B cell (primary cell): ENCODE data around the gene RAB11FIP3. TPM values are rescaled to one million over a fixed set of nuclear protein-coding genes. Genes with fewer than 3 reads are reported as not detected.

Experiments
- ATAC-seq: fragments of 200-7000 bp; cut with Tn5 transposase; one replicate; pipeline ENCODE4 v1.10.0; 2021; ENCODE audit warnings: low read depth, mild to moderate bottlenecking, moderate number of reproducible peaks, moderate library complexity
- CTCF ChIA-PET: fragments of 350-600 bp; sonication (Branson Sonifier 250); formaldehyde crosslinking; loops from one replicate; lab custom pipeline; 2021; ENCODE audit warnings: antibody characterized with exemption, inconsistent platforms; lab: Charles Lee
- POLR2A ChIA-PET: fragments of 350-600 bp; sonication (Branson Sonifier 250); formaldehyde crosslinking; loops from one replicate; lab custom pipeline; 2021; ENCODE audit warnings: antibody characterized with exemption; lab: Charles Lee
- DNase-seq: peaks from one replicate; pipeline ENCODE4 v3.0.0; 2013
- H2AFZ ChIP-seq: 2 replicates; pipeline ENCODE4 v1.6.1; 2012; ENCODE audit warnings: mild to moderate bottlenecking, low read depth, low read length; ENCODE audit not compliant: insufficient read depth, poor library complexity, severe bottlenecking
- H3K27ac ChIP-seq, 2 donors: 1 replicate in 1 of 2; 2 replicates in 1 of 2; pipeline ENCODE4 v1.5.1; 2012 to 2013; ENCODE audit warnings: low read length in 2 of 2, mild to moderate bottlenecking in 2 of 2, moderate library complexity in 1 of 2
- H3K27me3 ChIP-seq, 4 experiments: fragments of 200-600 bp in 1 of 4; sonication (generic) in 1 of 4; replicated peaks in 1 of 4; 1 replicate in 2 of 4; 2 replicates in 2 of 4; pipeline versions ENCODE4 v1.6.1 to v1.7.0; 2013 to 2016; ENCODE audit warnings: low read length in 3 of 4, mild to moderate bottlenecking in 2 of 4, mixed read lengths in 1 of 4, moderate library complexity in 1 of 4; ENCODE audit not compliant: insufficient read depth in 4 of 4, control insufficient read depth in 3 of 4; ENCODE audit errors: control extremely low read depth in 1 of 4
- H3K36me3 ChIP-seq, 2 experiments: replicated peaks in 1 of 2; 1 replicate in 1 of 2; 2 replicates in 1 of 2; pipeline versions ENCODE4 v1.6.1 to v1.7.1; 2013; ENCODE audit warnings: low read length in 1 of 2; ENCODE audit not compliant: insufficient read depth in 2 of 2, control insufficient read depth in 1 of 2; ENCODE audit errors: control extremely low read depth in 1 of 2, extremely low read depth in 1 of 2
- H3K4me1 ChIP-seq, 2 donors: fragments of 200-600 bp in 1 of 2; sonication (generic) in 1 of 2; 1 replicate in 1 of 2; 2 replicates in 1 of 2; pipeline versions ENCODE4 v1.5.1 to v1.6.1; 2013 to 2017; ENCODE audit warnings: low read length in 2 of 2; ENCODE audit not compliant: control insufficient read depth in 2 of 2, insufficient read depth in 2 of 2
- H3K4me2 ChIP-seq: replicated peaks from 2 replicates; pipeline ENCODE3; 2012; ENCODE audit warnings: mild to moderate bottlenecking, low read depth, low read length; ENCODE audit not compliant: poor library complexity, severe bottlenecking
- H3K4me3 ChIP-seq, 5 experiments: fragments of 200-600 bp in 1 of 5; sonication (generic) in 1 of 5; 1 replicate in 3 of 5; 2 replicates in 2 of 5; pipeline versions ENCODE4 v1.5.1 to v1.7.0; 2011 to 2016; ENCODE audit warnings: low read length in 4 of 5, mild to moderate bottlenecking in 4 of 5, low read depth in 2 of 5, control low read depth in 1 of 5, moderate library complexity in 1 of 5; ENCODE audit not compliant: insufficient read depth in 1 of 5; ENCODE audit errors: control extremely low read depth in 1 of 5, extremely low read depth in 1 of 5
- H3K79me2 ChIP-seq: fragments of 200-600 bp; sonication (generic); one replicate; pipeline ENCODE4 v1.6.0; 2016; ENCODE audit warnings: low read length; ENCODE audit not compliant: control insufficient read depth, insufficient read depth
- H3K9ac ChIP-seq: fragments of 200-600 bp; sonication (generic); 2 replicates; pipeline ENCODE4 v1.6.1; 2017; ENCODE audit warnings: mild to moderate bottlenecking, low read length, moderate library complexity
- H3K9me3 ChIP-seq, 3 donors: one replicate each; pipeline versions ENCODE4 v1.6.1 to v1.7.1; 2013; ENCODE audit warnings: low read length in 2 of 3; ENCODE audit not compliant: control insufficient read depth in 2 of 3, insufficient read depth in 1 of 3; ENCODE audit errors: control extremely low read depth in 1 of 3
- H4K20me1 ChIP-seq: 2 replicates; pipeline ENCODE4 v1.6.0; 2012; ENCODE audit warnings: mild to moderate bottlenecking, low read length; ENCODE audit not compliant: insufficient read depth, control insufficient read depth, poor library complexity, severe bottlenecking
- H3K27ac Mint-ChIP-seq: one replicate; pipeline ENCODE4 v1.8.0; 2021; ENCODE audit warnings: mixed read lengths
- H3K27me3 Mint-ChIP-seq: one replicate; pipeline ENCODE4 v1.8.0; 2021; ENCODE audit warnings: mixed read lengths
- H3K4me1 Mint-ChIP-seq: one replicate; pipeline ENCODE4 v1.8.0; 2021; ENCODE audit warnings: mixed read lengths
- H3K4me3 Mint-ChIP-seq: one replicate; pipeline ENCODE4 v1.8.0; 2021; ENCODE audit warnings: mixed read lengths
- H3K9me3 Mint-ChIP-seq: one replicate; pipeline ENCODE4 v1.8.0; 2022; ENCODE audit warnings: mixed read lengths; ENCODE audit not compliant: insufficient read depth
- EZH2 ChIP-seq: IDR thresholded peaks from 2 replicates; pipeline ENCODE4 v1.6.1; 2012; ENCODE audit warnings: borderline replicate concordance, low read depth, mild to moderate bottlenecking, moderate library complexity, low read length; ENCODE audit not compliant: insufficient read depth, poor library complexity, severe bottlenecking
- WGBS: methylation state at CpG from one replicate; pipeline ENCODE4 v1.1.5; 2013; ENCODE audit warnings: missing lambda C conversion rate; ENCODE audit not compliant: insufficient coverage; 5-methylcytosine and 5-hydroxymethylcytosine counted together
- intact Hi-C: fragments of 100-400 bp; cut with micrococcal nuclease; formaldehyde crosslinking; loops from one replicate; pipeline ENCODE4 v1.10.0; 2022
- polyA plus RNA-seq: library from polyadenylated mRNA; depleted of rRNA; stranded (reverse); fragments of >200 nt; gene quantifications from 2 replicates; pipeline ENCODE4 v1.2.3, GENCODE V29; 2012
- total RNA-seq, 2 donors: library from RNA; stranded (reverse); fragments of 120-200 nt in 1 of 2; gene quantifications; 1 replicate in 1 of 2; 2 replicates in 1 of 2; pipeline versions ENCODE4 v1.2.3 to v1.2.4, GENCODE V29; 2013 to 2022
- TF ChIP-seq, protein P1 (sequence below): fragments of 200-600 bp; IDR thresholded peaks from one replicate; pipeline ENCODE4 v1.8.0; 2022; ENCODE audit warnings: antibody characterized with exemption, mild to moderate bottlenecking

The RAB11FIP3 gene
- total and polyA plus RNA-seq, 2 donors (not counting 1 experiment from before 2014, with no cell fraction given) = 24.3 to 57.2 TPM

DNA sequence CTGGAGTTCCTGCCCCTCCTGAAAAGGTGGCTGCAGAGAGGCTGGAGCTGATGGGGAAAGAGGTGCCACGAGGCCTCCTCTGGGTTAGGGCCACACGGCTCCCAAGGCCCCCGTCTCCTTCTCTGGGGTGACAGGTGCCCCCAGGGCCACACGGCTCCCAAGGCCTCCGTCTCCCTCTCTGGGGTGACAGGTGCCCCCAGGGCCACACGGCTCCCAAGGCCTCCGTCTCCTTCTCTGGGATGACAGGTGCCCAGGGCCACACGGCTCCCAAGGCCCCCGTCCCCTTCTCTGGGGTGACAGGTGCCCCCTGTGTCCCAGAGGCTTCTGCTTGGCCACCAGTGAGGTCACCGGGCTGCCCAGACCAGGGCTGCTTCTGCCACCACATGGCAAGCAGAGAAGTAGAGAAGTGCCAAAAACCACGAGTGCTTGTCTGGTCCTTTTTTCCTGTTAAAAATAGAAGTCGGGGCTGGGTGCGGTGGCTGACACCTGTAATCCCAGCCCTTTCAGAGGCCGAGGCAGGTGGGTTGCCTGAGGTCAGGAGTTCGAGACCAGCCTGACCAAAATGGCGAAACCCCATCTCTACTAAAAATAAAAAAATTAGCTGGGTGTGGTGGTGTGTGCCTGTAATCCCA lies 106.2 kb downstream of the RAB11FIP3 start:
- no peak overlapping the region for H3K27ac Mint-ChIP-seq
- no peak overlapping the region for H3K9ac ChIP-seq

More for the DNA sequence above, 106.2 kb downstream of the RAB11FIP3 start:
- Histone ChIP-seq H3K79me2 (peaks cover 82% of the 10 kb centered on the region), H3K27ac (no peak overlapping the region), H3K36me3 (no peaks in the 10 kb centered on the region), H3K4me2 (no peak overlapping the region), H3K9me3 (no peaks in the 10 kb centered on the region), H3K4me3 (no peak overlapping the region), H2AFZ (no peak overlapping the region), H3K4me1 (peaks cover 14 to 25% of the 10 kb centered on the region in 2 donors), H3K27me3 (no peaks in the 10 kb centered on the region), H4K20me1 (peaks cover 73% of the 10 kb centered on the region)
- no peak for ATAC-seq
- ChIA-PET POLR2A (no interaction called here), CTCF (no interaction called here)
- intact Hi-C loops = no loop called here
- Mint-ChIP-seq H3K9me3 (no peaks in the 10 kb centered on the region), H3K27me3 (no peaks in the 10 kb centered on the region), H3K4me1 (peaks cover 19% of the 10 kb centered on the region), H3K4me3 (no peak overlapping the region)
- WGBS = 93% methylated on average over 9 of the region's 16 CpGs
- TF ChIP-seq, protein P1, sequence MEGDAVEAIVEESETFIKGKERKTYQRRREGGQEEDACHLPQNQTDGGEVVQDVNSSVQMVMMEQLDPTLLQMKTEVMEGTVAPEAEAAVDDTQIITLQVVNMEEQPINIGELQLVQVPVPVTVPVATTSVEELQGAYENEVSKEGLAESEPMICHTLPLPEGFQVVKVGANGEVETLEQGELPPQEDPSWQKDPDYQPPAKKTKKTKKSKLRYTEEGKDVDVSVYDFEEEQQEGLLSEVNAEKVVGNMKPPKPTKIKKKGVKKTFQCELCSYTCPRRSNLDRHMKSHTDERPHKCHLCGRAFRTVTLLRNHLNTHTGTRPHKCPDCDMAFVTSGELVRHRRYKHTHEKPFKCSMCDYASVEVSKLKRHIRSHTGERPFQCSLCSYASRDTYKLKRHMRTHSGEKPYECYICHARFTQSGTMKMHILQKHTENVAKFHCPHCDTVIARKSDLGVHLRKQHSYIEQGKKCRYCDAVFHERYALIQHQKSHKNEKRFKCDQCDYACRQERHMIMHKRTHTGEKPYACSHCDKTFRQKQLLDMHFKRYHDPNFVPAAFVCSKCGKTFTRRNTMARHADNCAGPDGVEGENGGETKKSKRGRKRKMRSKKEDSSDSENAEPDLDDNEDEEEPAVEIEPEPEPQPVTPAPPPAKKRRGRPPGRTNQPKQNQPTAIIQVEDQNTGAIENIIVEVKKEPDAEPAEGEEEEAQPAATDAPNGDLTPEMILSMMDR = no peak
- TF ChIP-seq EZH2 = no peak
- DNase-seq = no peak
